ENCODE measurements around the gene FOXI1. TPM values are rescaled to one million over a fixed set of nuclear protein-coding genes. Genes with fewer than 3 reads are reported as not detected.

The FOXI1 gene
- total and polyA plus RNA-seq, 2 of the 13 experiments (the other 11 are each of a cell fraction or from before 2014, with no cell fraction given), result not detected

DNA sequence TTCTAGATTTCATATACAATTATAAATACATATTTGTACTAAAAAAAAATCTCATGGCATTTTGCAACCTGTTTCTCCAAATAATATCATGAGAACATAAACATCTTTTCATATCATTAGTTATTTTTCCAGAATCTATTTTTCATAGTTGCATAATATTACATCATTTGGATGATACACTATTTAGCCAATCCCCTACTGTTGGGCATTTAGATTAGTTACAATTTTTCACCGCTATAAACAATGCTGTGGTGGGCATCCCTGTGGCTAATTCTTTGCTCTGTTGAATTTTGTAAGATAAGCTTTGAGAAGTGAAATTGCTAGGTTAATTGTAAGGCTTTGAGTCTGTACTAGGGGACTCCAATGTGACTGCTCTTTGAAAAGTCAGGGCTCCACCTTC, 2.2 kb upstream of the FOXI1 start:
- no TSS peak for BruUV-seq (replicated peaks)
- no peak overlapping the region for H2AFZ ChIP-seq (ENCODE audit: low read length)
- CTCF ChIA-PET (ENCODE audit: low intra/inter-chr PET ratio, low total read pairs), result no interaction called here
- no peaks in the 10 kb centered on the region for H3K36me3 ChIP-seq (replicated peaks in 1 of 2; ENCODE audit: control insufficient read depth in 1 of 2, insufficient read depth in 2 of 2, low read length in 2 of 2)
- POLR2A ChIA-PET, result no interaction called here
- H3K4me3 ChIP-seq (replicated peaks in 1 of 3; ENCODE audit: insufficient read depth in 1 of 3, low read depth in 2 of 3, low read length in 3 of 3), result no peak overlapping the region
- FAIRE-seq (no peak), DNase-seq (ENCODE audit: low spot score) (no peak), ATAC-seq (no peak)
- TF ChIP-seq NFYC (CRISPR knock-in tag; IDR thresholded peaks at IDR 0.05) (no peak), ZSCAN31 (CRISPR knock-in tag; IDR thresholded peaks at IDR 0.05; ENCODE audit: low read depth) (no peak), PRMT3 (CRISPR knock-in tag; IDR thresholded peaks at IDR 0.05; ENCODE audit: borderline replicate concordance, low read depth) (no peak), BRD4 (CRISPR knock-in tag; IDR thresholded peaks at IDR 0.05) (no peak), ZBTB21 (CRISPR knock-in tag; IDR thresholded peaks at IDR 0.05) (no peak), HNRNPUL1 (IDR thresholded peaks at IDR 0.05; ENCODE audit: low read depth, low read length) (no peak), ZNF577 (CRISPR knock-in tag; IDR thresholded peaks at IDR 0.05; ENCODE audit: borderline replicate concordance, low read depth) (no peak), MIER2 (CRISPR knock-in tag; IDR thresholded peaks at IDR 0.05) (no peak), SIN3B (IDR thresholded peaks at IDR 0.05; ENCODE audit: low read length) (no peak)
- TF ChIP-seq, protein P1, sequence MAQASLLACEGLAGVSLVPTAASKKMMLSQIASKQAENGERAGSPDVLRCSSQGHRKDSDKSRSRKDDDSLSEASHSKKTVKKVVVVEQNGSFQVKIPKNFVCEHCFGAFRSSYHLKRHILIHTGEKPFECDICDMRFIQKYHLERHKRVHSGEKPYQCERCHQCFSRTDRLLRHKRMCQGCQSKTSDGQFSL (CRISPR knock-in tag; IDR thresholded peaks at IDR 0.05), result no peak
- TF ChIP-seq, protein P2, sequence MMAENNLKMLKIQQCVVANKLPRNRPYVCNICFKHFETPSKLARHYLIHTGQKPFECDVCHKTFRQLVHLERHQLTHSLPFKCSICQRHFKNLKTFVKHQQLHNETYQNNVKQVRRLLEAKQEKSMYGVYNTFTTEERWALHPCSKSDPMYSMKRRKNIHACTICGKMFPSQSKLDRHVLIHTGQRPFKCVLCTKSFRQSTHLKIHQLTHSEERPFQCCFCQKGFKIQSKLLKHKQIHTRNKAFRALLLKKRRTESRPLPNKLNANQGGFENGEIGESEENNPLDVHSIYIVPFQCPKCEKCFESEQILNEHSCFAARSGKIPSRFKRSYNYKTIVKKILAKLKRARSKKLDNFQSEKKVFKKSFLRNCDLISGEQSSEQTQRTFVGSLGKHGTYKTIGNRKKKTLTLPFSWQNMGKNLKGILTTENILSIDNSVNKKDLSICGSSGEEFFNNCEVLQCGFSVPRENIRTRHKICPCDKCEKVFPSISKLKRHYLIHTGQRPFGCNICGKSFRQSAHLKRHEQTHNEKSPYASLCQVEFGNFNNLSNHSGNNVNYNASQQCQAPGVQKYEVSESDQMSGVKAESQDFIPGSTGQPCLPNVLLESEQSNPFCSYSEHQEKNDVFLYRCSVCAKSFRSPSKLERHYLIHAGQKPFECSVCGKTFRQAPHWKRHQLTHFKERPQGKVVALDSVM (CRISPR knock-in tag; IDR thresholded peaks at IDR 0.05), result no peak
- no peaks in the 10 kb centered on the region for H3K79me2 ChIP-seq (ENCODE audit: insufficient read depth, low read length)
- H3K4me1 ChIP-seq (ENCODE audit: insufficient read depth, low read length), result no peaks in the 10 kb centered on the region
- in situ Hi-C loops (cut with HindIII; ENCODE audit: extremely low pct_ligation_motif_present, low pct_unique_long_range_greater_than_20kb) (loop anchor here (5.0 kb wide), 2 partner anchors 79 to 319 kb away; no protein-coding TSS in a partner anchor), intact Hi-C loops (cut with micrococcal nuclease; ENCODE audit: unreplicated experiment) (no loop called here)
- 0% methylated on average over 1 of the region's 1 CpG for WGBS (ENCODE audit: low lambda C conversion rate)
- H4K20me1 ChIP-seq (ENCODE audit: insufficient read depth, low read length), result no peaks in the 10 kb centered on the region
- no peaks in the 10 kb centered on the region for H3K9me3 ChIP-seq (ENCODE audit: low read length)
- H3K27me3 ChIP-seq (ENCODE audit: control insufficient read depth in 1 of 2, insufficient read depth in 2 of 2, low read length in 2 of 2), result peaks cover 0 to 6% of the 10 kb centered on the region in 2 experiments; a peak in 2 of 5 replicates
- no peak overlapping the region for H3K4me2 ChIP-seq (ENCODE audit: low read depth, low read length)
- no peak overlapping the region for H3K9ac ChIP-seq (ENCODE audit: insufficient read depth, low read depth, low read length)
- no peak overlapping the region for H3K27ac ChIP-seq (ENCODE audit: extremely low read length, insufficient read depth, low read length)

Data from HepG2 (cell line).